Lower lobe of right lung (tissue), 2 donors: ENCODE data around the gene TBX4. TPM values are rescaled to one million over a fixed set of nuclear protein-coding genes. Genes with fewer than 3 reads are reported as not detected.

ENCODE experiments used
- ATAC-seq, 2 donors: fragments of 200-7000 bp; cut with Tn5 transposase; one replicate each; pipeline ENCODE4 v1.9.1; 2020 to 2022; ENCODE audit warnings: mild to moderate bottlenecking in 2 of 2, moderate library complexity in 2 of 2
- DNase-seq: peaks from one replicate; pipeline ENCODE4 v3.0.0-alpha.2; 2020
- H3K27ac ChIP-seq: fragments of 200-600 bp; one replicate; pipeline ENCODE4 v1.8.0; 2022
- H3K27me3 ChIP-seq: fragments of 200-600 bp; one replicate; pipeline ENCODE4 v1.8.0; 2022; ENCODE audit warnings: low read depth
- H3K36me3 ChIP-seq: fragments of 200-600 bp; one replicate; pipeline ENCODE4 v1.8.0; 2022; ENCODE audit warnings: mild to moderate bottlenecking
- H3K4me1 ChIP-seq: fragments of 200-600 bp; one replicate; pipeline ENCODE4 v1.8.0; 2022
- H3K4me3 ChIP-seq: fragments of 200-600 bp; one replicate; pipeline ENCODE4 v1.8.0; 2022; ENCODE audit warnings: mild to moderate bottlenecking
- H3K9me3 ChIP-seq: fragments of 200-600 bp; one replicate; pipeline ENCODE4 v1.8.0; 2022
- CTCF ChIP-seq: fragments of 200-600 bp; IDR thresholded peaks from one replicate; pipeline ENCODE4 v1.8.0; 2022; ENCODE audit warnings: antibody characterized with exemption, mild to moderate bottlenecking
- intact Hi-C: fragments of 100-400 bp; cut with DNase I; formaldehyde crosslinking; loops from one replicate; pipeline ENCODE4 v1.11.0; 2022
- total RNA-seq: library from RNA; stranded (reverse); fragmentation: NEBNext Ultra II Directional; extraction: Animal tissue kit (Norgen Biotek cat#: 25700); gene quantifications from one replicate; pipeline ENCODE4 v1.2.1, GENCODE V29; 2021
- donor health status: DM: no; HTN: yes; CAD: no; lungs with severe emphysema.

Gene TBX4
- total RNA-seq, 1 donor from 2014 or later: 22.3 TPM

DNA sequence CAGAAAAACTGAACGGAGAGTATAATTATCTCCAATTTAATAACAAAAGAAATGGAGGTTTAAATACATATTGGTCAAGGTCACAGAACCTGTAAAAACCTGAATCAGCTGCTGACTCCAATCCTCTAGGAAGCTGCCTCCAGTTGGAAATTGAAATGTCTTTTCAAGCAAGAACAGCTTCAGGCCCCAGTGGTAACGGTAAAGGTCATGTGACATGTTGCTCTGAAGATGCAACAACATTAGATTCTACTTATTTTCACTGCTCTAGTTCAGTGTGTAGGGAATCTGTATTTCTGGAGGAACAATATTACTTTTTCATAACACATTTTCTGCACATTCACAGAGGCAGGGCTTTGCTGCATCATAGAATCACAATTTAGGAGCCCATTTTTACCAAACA is 58.8 kb downstream of the TBX4 start:
- no peak overlapping the region for H3K4me3 ChIP-seq
- DNase-seq: no peak
- no peaks in the 10 kb centered on the region for H3K9me3 ChIP-seq
- no peak for ATAC-seq
- intact Hi-C loops: no loop called here
- H3K27me3 ChIP-seq: no peaks in the 10 kb centered on the region
- no peaks in the 10 kb centered on the region for H3K4me1 ChIP-seq
- H3K36me3 ChIP-seq: no peaks in the 10 kb centered on the region
- H3K27ac ChIP-seq: no peak overlapping the region
- no peak for TF ChIP-seq CTCF

DNA sequence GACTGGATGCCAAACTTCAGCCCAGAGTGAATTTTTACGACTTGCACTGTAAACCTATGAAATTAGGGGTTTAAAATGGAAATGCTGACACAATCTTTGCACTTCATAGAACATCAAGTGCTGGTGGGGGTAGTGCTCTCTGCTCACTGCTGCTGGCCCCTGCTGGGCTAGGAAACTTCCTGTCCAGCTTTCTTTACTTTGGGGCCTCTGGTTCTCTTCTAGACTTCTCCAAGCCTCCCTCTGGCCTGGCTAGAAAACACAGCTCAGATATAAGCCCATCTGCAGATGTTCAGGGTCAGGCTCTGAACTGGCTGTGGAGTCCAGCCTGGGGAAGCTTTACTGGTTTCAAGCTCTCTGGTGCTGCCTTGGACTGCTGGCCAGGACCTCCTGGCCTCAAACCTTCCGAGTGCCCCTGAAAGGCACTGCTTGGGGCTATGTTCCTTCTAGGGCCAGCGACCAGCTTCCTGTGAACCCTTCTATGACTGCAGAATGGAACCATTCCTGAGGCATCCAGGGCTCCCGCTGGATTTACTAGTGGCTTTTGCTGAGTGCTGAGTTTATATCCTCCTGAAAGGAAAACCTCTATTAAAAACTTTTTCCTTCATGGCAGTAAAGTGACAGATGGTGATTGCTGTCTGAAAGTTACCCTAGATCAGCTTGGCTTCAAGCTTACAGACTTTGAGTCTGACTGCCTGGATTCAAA is 59.4 kb downstream of the TBX4 start:
- Histone ChIP-seq H3K36me3 (no peaks in the 10 kb centered on the region), H3K27ac (no peak overlapping the region), H3K4me3 (no peak overlapping the region), H3K4me1 (no peaks in the 10 kb centered on the region), H3K9me3 (no peaks in the 10 kb centered on the region), H3K27me3 (no peaks in the 10 kb centered on the region)
- DNase-seq: no peak
- TF ChIP-seq CTCF: no peak
- ATAC-seq: no peak
- intact Hi-C loops: no loop called here

DNA sequence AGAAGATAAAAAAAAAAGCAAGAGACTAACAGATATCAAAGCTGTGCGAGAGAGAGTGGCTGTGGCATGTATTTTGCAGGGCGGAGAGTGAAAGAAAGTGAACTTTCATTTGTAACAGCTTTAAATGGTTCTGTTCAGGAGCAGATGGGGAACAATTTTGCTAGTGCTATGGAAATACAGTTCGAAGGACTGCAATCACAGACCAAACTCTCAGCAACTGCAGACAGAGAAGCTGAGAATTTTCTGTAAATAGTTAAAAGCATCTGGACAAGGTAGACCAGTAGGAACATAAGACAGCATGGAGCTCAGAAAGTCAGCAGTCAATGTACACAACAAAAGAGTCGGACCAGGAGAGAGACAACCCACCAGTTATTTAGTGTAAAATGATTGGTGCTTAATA is 62.3 kb downstream of the TBX4 start:
- no peaks in the 10 kb centered on the region for H3K9me3 ChIP-seq
- no peak overlapping the region for H3K4me3 ChIP-seq
- H3K27ac ChIP-seq: no peak overlapping the region
- ATAC-seq (no peak), DNase-seq (no peak)
- intact Hi-C loops: no loop called here
- H3K27me3 ChIP-seq: no peaks in the 10 kb centered on the region
- no peaks in the 10 kb centered on the region for H3K4me1 ChIP-seq
- no peak for TF ChIP-seq CTCF
- H3K36me3 ChIP-seq: no peaks in the 10 kb centered on the region

DNA sequence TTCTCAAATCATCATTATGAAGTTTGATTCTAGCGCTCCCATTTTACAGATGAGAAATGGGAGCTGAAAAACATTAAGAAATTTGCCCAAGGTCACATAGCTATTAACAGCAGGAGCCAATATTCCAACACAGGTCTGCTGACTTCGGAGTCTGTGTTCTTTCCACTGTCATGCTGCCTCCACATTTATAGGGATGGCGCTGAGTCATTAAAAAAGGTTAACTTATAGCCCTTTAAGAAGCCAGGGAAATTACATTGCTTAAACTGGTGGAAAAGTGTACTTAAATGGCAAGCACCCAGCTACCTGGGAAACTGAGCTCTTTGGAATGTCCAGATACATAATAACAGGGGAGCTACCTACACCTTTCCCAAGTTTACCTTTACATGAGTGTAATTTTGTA is 65.0 kb downstream of the TBX4 start:
- no peak overlapping the region for H3K4me3 ChIP-seq
- H3K36me3 ChIP-seq: no peaks in the 10 kb centered on the region
- intact Hi-C loops: no loop called here
- no peak for TF ChIP-seq CTCF
- ATAC-seq (no peak), DNase-seq (no peak)
- no peaks in the 10 kb centered on the region for H3K9me3 ChIP-seq
- H3K27ac ChIP-seq: no peak overlapping the region
- no peaks in the 10 kb centered on the region for H3K4me1 ChIP-seq
- no peaks in the 10 kb centered on the region for H3K27me3 ChIP-seq

DNA sequence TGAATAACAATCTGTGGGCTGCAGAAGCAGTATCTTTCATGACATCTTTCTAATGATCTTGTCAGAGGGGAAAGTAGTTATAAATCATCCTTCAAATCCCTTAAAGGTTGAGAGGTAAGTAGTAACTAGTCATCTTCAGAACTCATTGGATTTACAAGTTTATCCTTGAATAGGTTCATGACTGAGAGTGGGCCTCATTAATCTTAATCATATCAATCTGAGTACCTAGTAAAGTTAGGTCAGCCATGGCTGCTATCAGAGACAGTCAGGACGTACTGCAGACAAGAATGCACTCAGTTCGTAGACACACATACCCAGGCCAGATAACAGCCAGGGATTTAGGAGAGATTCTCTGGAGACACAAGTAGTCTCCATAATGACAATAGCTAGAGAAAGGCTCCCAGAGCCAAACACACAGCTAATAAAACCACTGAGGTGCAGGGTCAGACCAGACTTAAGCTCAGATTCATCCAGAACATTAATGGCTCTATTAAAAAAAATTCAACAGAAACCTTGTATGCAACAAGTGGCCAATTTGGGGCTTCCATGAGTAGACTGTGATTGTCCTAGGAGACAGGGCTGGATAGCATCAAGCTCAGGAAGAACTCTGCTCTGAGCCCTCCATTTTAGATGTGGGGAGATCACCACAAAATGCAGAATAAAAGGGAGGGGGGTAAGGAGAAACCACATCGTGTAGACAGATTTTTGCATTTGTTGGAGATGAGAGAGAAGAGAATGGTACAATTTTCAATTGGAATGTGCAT is 65.8 kb downstream of the TBX4 start:
- DNase-seq (no peak), ATAC-seq (no peak)
- H3K9me3 ChIP-seq: no peaks in the 10 kb centered on the region
- TF ChIP-seq CTCF: no peak
- intact Hi-C loops: no loop called here
- H3K4me3 ChIP-seq: no peak overlapping the region
- no peak overlapping the region for H3K27ac ChIP-seq
- H3K27me3 ChIP-seq: no peaks in the 10 kb centered on the region
- no peaks in the 10 kb centered on the region for H3K4me1 ChIP-seq
- H3K36me3 ChIP-seq: no peaks in the 10 kb centered on the region
